Glomerular visceral epithelial cell (primary cell): Measurements from ENCODE around the gene OR1Q1.
"Not testable (repeated sequence)": the region's sequence is repeated elsewhere in the genome, so short reads cannot be mapped to it uniquely, and the experiment has no call there.

Experiments
- DNase-seq: peaks from one replicate; pipeline ENCODE4 v3.0.0-alpha.2; 2016; ENCODE audit errors: extremely low spot score

OR1Q1 gene

GRCh38 chr9:122614362-122614761, at the start of gene OR1Q1:
Gene OR1Q1, plus strand, starts transcription at chr9:122614738. Its CDS starts 0 bp downstream, at chr9:122614738.
- DNase-seq = no peak

GRCh38 chr9:122567901-122568300, 46.6 kb upstream of the OR1Q1 start:
- DNase-seq = no peak

- peak; percentile 38 for DNase-seq
These were observed 42.1 kb upstream of the OR1Q1 start for GRCh38 chr9:122572456-122572855.

- no peak for DNase-seq
These were observed 34.7 kb upstream of the OR1Q1 start for GRCh38 chr9:122579874-122580273.

GRCh38 chr9:122580360-122580759, 34.2 kb upstream of the OR1Q1 start:
- DNase-seq = peak; percentile 53

GRCh38 chr9:122583284-122583683, 31.3 kb upstream of the OR1Q1 start, which contains the start of gene OR1L8:
Gene OR1L8, minus strand, starts transcription at chr9:122583384. Its CDS starts 14,907 bp downstream, at chr9:122568477.
- not testable (repeated sequence) for DNase-seq

- DNase-seq = no peak
These were observed 8.8 kb upstream of the OR1Q1 start for GRCh38 chr9:122605691-122606090.

- DNase-seq = no peak
These were observed 8.0 kb upstream of the OR1Q1 start for GRCh38 chr9:122606587-122606986.

- no peak for DNase-seq
These were observed 4.7 kb upstream of the OR1Q1 start for GRCh38 chr9:122609804-122610203.

GRCh38 chr9:122619996-122620395, 5.5 kb downstream of the OR1Q1 start:
- no peak for DNase-seq

- no peak for DNase-seq
These were observed 27.7 kb downstream of the OR1Q1 start for GRCh38 chr9:122642226-122642625.

GRCh38 chr9:122656378-122656777, 41.8 kb downstream of the OR1Q1 start:
- no peak for DNase-seq

GRCh38 chr9:122657527-122657926, 43.0 kb downstream of the OR1Q1 start, which contains the start of gene OR1B1:
Gene OR1B1, minus strand, starts transcription at chr9:122657627.
- DNase-seq = no peak

GRCh38 chr9:122661416-122661815, 46.9 kb downstream of the OR1Q1 start, which contains the start of gene OR1L1:
Gene OR1L1, plus strand, starts transcription at chr9:122661716. Its CDS starts 0 bp downstream, at chr9:122661716.
- DNase-seq = no peak
